ENCODE results near the gene PRKN. TPM values are rescaled to one million over a fixed set of nuclear protein-coding genes. Genes with fewer than 3 reads are reported as not detected.

PRKN gene
- total RNA-seq, 1 experiment from 2014 or later, result not detected

- no peaks in the 10 kb centered on the region for H4K20me1 ChIP-seq (ENCODE audit: insufficient read depth)
- BruUV-seq (replicated peaks), result no TSS peak
- no peak overlapping the region for H2AFZ ChIP-seq
- H3K27ac ChIP-seq, result no peak overlapping the region
- no peaks in the 10 kb centered on the region for H3F3A ChIP-seq (ENCODE audit: insufficient read depth, low read depth)
- no peaks in the 10 kb centered on the region for H3K9me2 ChIP-seq (ENCODE audit: insufficient read depth)
- intact Hi-C loops (cut with micrococcal nuclease; ENCODE audit: unreplicated experiment), result no loop called here
- H3K4me2 ChIP-seq, result no peak overlapping the region
- ChIA-PET POLR2A (ENCODE audit: unreplicated experiment) (no interaction called here), CTCF (interaction anchor here (0.6 kb wide), 1 partner anchor 592 kb away, joined by 4 read pairs; no protein-coding TSS in a partner anchor)
- H3K27me3 ChIP-seq (ENCODE audit: insufficient read depth, low read depth), result peaks cover 15% of the 10 kb centered on the region
- TF ChIP-seq EZH2 (IDR thresholded peaks at IDR 0.05; ENCODE audit: low read depth), result no peak
- TF ChIP-seq, protein P1, sequence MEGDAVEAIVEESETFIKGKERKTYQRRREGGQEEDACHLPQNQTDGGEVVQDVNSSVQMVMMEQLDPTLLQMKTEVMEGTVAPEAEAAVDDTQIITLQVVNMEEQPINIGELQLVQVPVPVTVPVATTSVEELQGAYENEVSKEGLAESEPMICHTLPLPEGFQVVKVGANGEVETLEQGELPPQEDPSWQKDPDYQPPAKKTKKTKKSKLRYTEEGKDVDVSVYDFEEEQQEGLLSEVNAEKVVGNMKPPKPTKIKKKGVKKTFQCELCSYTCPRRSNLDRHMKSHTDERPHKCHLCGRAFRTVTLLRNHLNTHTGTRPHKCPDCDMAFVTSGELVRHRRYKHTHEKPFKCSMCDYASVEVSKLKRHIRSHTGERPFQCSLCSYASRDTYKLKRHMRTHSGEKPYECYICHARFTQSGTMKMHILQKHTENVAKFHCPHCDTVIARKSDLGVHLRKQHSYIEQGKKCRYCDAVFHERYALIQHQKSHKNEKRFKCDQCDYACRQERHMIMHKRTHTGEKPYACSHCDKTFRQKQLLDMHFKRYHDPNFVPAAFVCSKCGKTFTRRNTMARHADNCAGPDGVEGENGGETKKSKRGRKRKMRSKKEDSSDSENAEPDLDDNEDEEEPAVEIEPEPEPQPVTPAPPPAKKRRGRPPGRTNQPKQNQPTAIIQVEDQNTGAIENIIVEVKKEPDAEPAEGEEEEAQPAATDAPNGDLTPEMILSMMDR (conservative IDR thresholded peaks at IDR 0.05), result no peak
- H3K36me3 ChIP-seq (ENCODE audit: low read depth), result no peaks in the 10 kb centered on the region
- DNase-seq, result no peak
- no peaks in the 10 kb centered on the region for H3K4me1 ChIP-seq (replicated peaks; ENCODE audit: insufficient read depth)
- no peaks in the 10 kb centered on the region for H3K79me2 ChIP-seq (ENCODE audit: low read depth)
- no peak overlapping the region for H3K4me3 ChIP-seq
- no peaks in the 10 kb centered on the region for H3K9me3 ChIP-seq (ENCODE audit: insufficient read depth, low read depth)
Measured at GRCh38 chr6:161508341-161508740, 1219.2 kb downstream of the PRKN start.

DNA sequence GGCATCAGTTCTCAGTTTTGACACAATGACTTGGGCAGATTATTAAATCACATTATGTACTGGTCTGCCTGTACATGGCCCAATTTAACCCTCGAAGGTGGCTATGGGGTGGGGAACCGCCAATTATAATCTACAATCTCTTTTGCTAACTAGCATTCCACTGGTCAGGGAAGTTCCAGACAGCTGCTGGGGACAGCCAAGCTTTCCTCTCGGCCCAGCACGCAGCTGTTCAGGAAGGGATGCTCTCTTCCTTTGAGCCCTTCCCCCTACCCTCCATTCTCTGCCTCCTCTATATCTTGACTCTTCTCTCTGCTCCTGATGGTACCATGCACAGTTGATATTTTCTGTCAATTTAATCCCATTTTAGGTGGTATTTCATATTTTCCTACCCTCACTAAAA, 1220.2 kb downstream of the PRKN start:
- intact Hi-C loops (cut with micrococcal nuclease; ENCODE audit: unreplicated experiment), result no loop called here
- Histone ChIP-seq H3K79me2 (ENCODE audit: low read depth) (no peaks in the 10 kb centered on the region), H3K27ac (no peak overlapping the region), H3K4me3 (no peak overlapping the region), H3K4me1 (replicated peaks; ENCODE audit: insufficient read depth) (no peaks in the 10 kb centered on the region), H3K27me3 (ENCODE audit: insufficient read depth, low read depth) (peaks cover 11% of the 10 kb centered on the region), H3F3A (ENCODE audit: insufficient read depth, low read depth) (no peaks in the 10 kb centered on the region), H3K9me3 (ENCODE audit: insufficient read depth, low read depth) (no peaks in the 10 kb centered on the region), H3K36me3 (ENCODE audit: low read depth) (no peaks in the 10 kb centered on the region), H3K4me2 (no peak overlapping the region), H3K9me2 (ENCODE audit: insufficient read depth) (no peaks in the 10 kb centered on the region), H2AFZ (no peak overlapping the region), H4K20me1 (ENCODE audit: insufficient read depth) (no peaks in the 10 kb centered on the region)
- CTCF ChIA-PET, result no interaction called here
- POLR2A ChIA-PET (ENCODE audit: unreplicated experiment), result no interaction called here
- no TSS peak for BruUV-seq (replicated peaks)
- no peak for DNase-seq
- TF ChIP-seq EZH2 (IDR thresholded peaks at IDR 0.05; ENCODE audit: low read depth), result no peak
- TF ChIP-seq, protein P1 (conservative IDR thresholded peaks at IDR 0.05), result no peak

DNA sequence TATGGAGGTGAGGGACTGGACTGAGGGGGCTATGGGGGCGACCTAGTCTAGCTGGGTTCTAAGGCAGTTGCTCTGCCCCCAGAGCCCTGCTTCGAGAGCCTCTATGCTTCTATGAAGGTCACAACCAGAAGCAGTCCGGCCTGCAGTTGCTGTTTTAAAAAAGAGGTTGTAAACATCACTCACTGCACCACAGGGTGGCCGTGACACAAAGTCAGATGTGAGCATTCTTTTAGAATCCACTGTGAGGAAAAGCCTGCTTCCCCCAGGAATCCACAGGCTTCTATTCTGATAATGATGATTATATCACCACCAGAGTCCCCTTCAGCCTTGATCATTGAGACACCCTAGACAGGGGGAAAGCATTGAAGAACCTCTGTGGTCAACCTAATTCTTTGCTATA, 1224.0 kb downstream of the PRKN start:
- Histone ChIP-seq H3K4me1 (replicated peaks; ENCODE audit: insufficient read depth) (no peaks in the 10 kb centered on the region), H3K36me3 (ENCODE audit: low read depth) (no peaks in the 10 kb centered on the region), H3K4me2 (no peak overlapping the region), H3K4me3 (no peak overlapping the region), H3K27me3 (ENCODE audit: insufficient read depth, low read depth) (peaks cover 15% of the 10 kb centered on the region), H4K20me1 (ENCODE audit: insufficient read depth) (no peaks in the 10 kb centered on the region), H2AFZ (no peak overlapping the region), H3K9me3 (ENCODE audit: insufficient read depth, low read depth) (no peaks in the 10 kb centered on the region), H3K27ac (no peak overlapping the region), H3F3A (ENCODE audit: insufficient read depth, low read depth) (no peaks in the 10 kb centered on the region), H3K79me2 (ENCODE audit: low read depth) (no peaks in the 10 kb centered on the region), H3K9me2 (ENCODE audit: insufficient read depth) (no peaks in the 10 kb centered on the region)
- DNase-seq, result no peak
- POLR2A ChIA-PET (ENCODE audit: unreplicated experiment), result no interaction called here
- CTCF ChIA-PET, result no interaction called here
- intact Hi-C loops (cut with micrococcal nuclease; ENCODE audit: unreplicated experiment), result no loop called here
- no TSS peak for BruUV-seq (replicated peaks)
- TF ChIP-seq, protein P1 (conservative IDR thresholded peaks at IDR 0.05), result no peak
- no peak for TF ChIP-seq EZH2 (IDR thresholded peaks at IDR 0.05; ENCODE audit: low read depth)
